NCI-H2029 treated with DMSO at 0.1 percent for 48 hours (cell line): Measurements from ENCODE around the gene SETD3.
"Not testable (repeated sequence)": the region's sequence is repeated elsewhere in the genome, so short reads cannot be mapped to it uniquely, and the experiment has no call there.

Source experiments
- DNase-seq: peaks from one replicate; lab custom pipeline; 2025; lab: John Stamatoyannopoulos, UW

SETD3 gene

DNA sequence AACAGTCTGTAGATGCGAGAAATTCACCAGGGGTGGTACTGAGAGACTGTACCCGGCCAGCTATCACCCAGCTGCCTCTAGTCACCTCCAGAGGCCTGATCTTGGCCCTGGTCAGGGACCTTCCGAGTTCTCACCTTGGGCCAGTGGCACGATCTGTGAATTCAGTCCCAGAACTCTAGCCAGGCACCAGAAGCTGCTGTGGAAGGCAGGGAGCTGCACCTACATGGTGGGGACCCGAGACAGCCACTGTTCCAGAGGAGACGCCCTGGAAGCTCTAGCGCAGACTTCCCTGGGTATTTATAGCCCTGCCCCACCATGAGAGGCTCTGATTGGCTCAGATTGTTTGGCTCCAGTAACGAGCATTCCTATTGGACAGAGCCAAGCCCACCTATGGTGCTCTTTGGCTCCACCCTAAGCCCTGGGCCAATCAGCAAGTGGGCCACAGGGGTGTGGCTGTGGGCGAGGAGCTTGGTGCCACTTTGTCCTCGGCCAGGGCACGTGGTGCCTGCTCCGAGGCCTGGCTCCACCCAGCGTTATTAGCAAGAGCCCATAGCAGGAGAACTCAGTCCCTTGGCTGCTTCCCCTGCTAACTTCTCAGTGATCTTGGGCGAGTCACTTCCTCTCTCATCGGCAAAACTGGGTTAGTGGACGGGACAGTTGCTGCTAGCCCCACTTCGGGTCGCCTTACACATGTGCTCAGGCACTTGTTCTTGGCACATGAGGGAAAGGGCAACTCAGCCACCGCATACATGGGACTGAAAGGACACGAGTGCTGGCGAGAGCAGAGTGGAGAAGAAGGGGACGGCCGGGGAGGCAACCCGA is 119.7 kb downstream of the SETD3 start:
- DNase-seq: no peak

- DNase-seq: no peak
Observed at GRCh38 chr14:99359906-99360305, 120.8 kb downstream of the SETD3 start.

- DNase-seq: no peak
Observed at GRCh38 chr14:99357916-99358390, 122.7 kb downstream of the SETD3 start.

DNA sequence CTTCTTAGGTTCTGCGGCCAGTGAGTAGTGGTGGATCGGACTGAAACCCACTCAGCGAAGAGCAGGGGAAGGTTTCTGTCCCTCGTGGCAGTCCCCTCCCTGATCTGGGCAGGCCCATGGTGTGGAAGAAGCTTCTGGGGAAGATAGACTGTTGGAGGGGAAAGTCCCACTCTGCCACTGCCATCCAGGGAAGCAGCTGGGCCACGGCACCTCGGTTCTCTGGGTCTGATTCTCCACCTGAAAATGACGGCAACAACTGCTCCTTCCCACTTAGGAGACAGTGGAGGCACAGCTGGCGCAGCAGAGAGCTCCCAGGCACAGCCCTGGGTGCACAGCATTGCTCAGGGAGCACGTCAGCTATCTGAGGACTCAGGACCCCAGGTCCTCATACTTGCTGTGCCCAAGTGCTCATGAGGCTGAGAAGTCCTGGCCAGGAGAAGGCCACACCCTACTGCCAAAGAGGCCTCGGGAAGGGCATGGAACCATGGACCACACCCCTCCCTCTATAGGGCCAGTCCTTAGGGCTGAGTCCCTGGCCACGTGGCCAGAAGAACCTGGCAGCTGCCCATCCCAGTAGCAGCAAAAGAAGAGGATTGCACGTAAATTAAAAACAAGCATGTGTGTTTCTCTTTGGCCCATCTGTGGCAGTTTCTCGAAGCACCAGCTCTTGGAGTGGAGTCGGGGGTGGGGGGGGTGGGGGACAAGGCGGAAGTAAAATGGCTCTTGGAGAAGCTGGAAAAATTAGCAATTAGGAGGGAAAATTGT is 123.3 kb downstream of the SETD3 start:
- DNase-seq: no peak

DNA sequence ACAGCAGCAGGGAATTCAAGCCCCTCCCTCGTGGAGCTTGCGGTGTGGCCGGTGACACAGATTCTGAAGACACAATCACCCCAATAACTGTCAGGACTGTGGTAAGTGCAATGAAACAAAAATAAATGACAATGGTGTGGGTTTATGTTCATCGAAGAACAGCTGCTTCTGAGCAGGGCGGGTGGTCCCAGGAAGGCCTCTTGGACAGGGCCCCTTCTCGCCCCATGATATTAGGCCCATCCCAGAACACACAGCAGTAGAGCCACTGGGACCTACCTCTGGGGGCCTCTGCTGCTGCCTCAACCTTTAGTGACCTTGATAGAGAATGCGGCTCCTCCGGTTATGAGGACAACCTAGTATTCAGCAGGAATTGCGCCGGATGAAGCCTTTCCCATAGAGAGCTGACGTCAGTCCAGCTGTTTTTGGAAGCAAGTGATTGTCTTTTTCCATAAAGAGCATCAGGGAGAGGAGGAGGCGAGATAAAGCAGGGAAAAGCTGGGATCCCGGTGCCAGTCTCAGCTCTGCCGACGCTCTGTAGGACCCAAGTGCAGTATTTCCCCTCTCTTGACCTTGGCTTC is 124.5 kb downstream of the SETD3 start:
- no peak for DNase-seq

GRCh38 chr14:99354166-99354875 is 126.3 kb downstream of the SETD3 start:
- DNase-seq: no peak

- DNase-seq: no peak
Observed at GRCh38 chr14:99352688-99353280, 127.9 kb downstream of the SETD3 start.

DNA sequence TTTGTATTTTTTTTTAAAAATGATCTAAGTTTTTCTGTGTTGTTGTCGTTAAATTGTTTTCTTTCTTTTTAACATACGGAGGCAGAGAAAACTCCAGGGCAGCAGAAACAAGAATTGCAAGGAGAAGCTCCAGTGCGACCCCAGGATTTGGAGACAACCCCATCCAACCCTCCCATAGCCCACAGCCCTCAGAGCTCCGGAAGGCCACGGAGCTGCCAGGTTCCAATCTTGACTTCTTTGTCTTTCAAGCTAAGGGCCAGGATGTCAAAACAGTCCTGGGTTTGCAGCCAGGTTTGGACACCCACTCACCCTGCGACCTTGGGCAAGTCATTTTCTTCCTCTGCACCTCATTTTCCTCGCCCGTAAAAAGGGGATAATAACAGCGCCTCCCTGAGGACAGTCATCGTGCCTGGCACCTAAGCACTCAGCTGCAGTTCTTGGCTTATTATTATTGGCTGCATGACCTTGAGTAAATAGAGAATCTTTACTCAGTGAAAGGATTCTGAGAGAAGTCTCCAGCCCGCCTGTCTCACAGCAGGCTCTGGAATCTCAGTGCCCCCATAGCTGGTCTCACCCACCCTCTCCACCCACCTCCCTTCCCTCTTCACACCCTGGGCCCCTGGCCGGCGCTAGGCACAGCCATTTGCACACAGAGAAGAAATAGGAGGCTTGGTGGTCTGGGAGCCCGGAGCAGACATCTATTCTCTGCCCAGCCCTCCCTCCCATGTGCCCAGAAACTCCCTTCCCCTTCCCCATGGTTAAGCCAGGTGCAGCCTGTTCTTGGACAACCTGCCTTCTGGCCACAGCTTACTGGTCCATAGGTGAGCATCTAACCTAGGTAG is 129.3 kb downstream of the SETD3 start:
- DNase-seq: no peak

GRCh38 chr14:99350751-99351150 is 129.9 kb downstream of the SETD3 start:
- no peak for DNase-seq

GRCh38 chr14:99349721-99350495 is 130.8 kb downstream of the SETD3 start:
- DNase-seq: no peak

GRCh38 chr14:99348816-99349614 is 131.6 kb downstream of the SETD3 start:
- DNase-seq: no peak

- DNase-seq: not testable (repeated sequence)
Observed at GRCh38 chr14:99348231-99348630, 132.4 kb downstream of the SETD3 start.
